GOT3 (cell line): ENCODE measurements around the gene CCDC12.

Experiments used
- DNase-seq: peaks from one replicate; lab custom pipeline; 2025; ENCODE audit warnings: mixed read lengths; lab: John Stamatoyannopoulos, UW

CCDC12 gene

GRCh38 chr3:46874430-46874829, 102.1 kb downstream of the CCDC12 start:
- no peak for DNase-seq

- DNase-seq: no peak
These were observed 103.0 kb downstream of the CCDC12 start for GRCh38 chr3:46873521-46873920.
